Glutamatergic neuron (in vitro differentiated cells): ENCODE measurements around the gene RERGL. TPM values are rescaled to one million over a fixed set of nuclear protein-coding genes. Genes with fewer than 3 reads are reported as not detected.

Source experiments
- DNase-seq: peaks from one replicate; pipeline ENCODE4 v3.0.0; 2022
- H3K27ac Mint-ChIP-seq: one replicate; pipeline ENCODE4 v1.8.0; 2020; ENCODE audit warnings: mild to moderate bottlenecking, mixed read lengths, inconsistent platforms; ENCODE audit not compliant: unreplicated experiment
- H3K27me3 Mint-ChIP-seq: one replicate; pipeline ENCODE4 v1.8.0; 2020; ENCODE audit warnings: mild to moderate bottlenecking, moderate library complexity, mixed read lengths, inconsistent platforms; ENCODE audit not compliant: unreplicated experiment
- H3K36me3 Mint-ChIP-seq: one replicate; pipeline ENCODE4 v1.8.0; 2020; ENCODE audit warnings: mild to moderate bottlenecking, mixed read lengths, inconsistent platforms; ENCODE audit not compliant: unreplicated experiment
- H3K4me1 Mint-ChIP-seq: one replicate; pipeline ENCODE4 v1.8.0; 2020; ENCODE audit warnings: mild to moderate bottlenecking, low read depth, mixed read lengths, inconsistent platforms; ENCODE audit not compliant: unreplicated experiment
- H3K4me3 Mint-ChIP-seq: one replicate; pipeline ENCODE4 v1.8.0; 2020; ENCODE audit warnings: mild to moderate bottlenecking, mixed read lengths, inconsistent platforms; ENCODE audit not compliant: unreplicated experiment
- H3K9me3 Mint-ChIP-seq: one replicate; pipeline ENCODE4 v1.8.0; 2020; ENCODE audit warnings: mild to moderate bottlenecking, moderate library complexity, mixed read lengths, inconsistent platforms; ENCODE audit not compliant: unreplicated experiment
- CTCF ChIP-seq: fragments of 200-600 bp; sonication (generic); IDR thresholded peaks from one replicate; pipeline ENCODE4 v1.5.0; 2021; ENCODE audit not compliant: partially characterized antibody, unreplicated experiment
- long read RNA-seq: library from polyadenylated mRNA; unstranded; transcript quantifications from one replicate; pipeline ENCODE4 v2.0.0, GENCODE V29; 2020; ENCODE audit not compliant: unreplicated experiment
- total RNA-seq: library from RNA; stranded (reverse); fragmentation: NEBNext Ultra II Directional; extraction: Animal tissue kit (Norgen Biotek cat#: 25700); gene quantifications from one replicate; pipeline ENCODE4 v1.2.1, GENCODE V29; 2021; ENCODE audit not compliant: unreplicated experiment

The RERGL gene
- total RNA-seq: 0.44 TPM
- long read RNA-seq: 0 reads

GRCh38 chr12:18090093-18090492 is at the start of gene RERGL:
Gene RERGL, minus strand, starts transcription at chr12:18090193. Its CDS starts 53 bp downstream, at chr12:18090140.
- Mint-ChIP-seq H3K4me1 (no peaks in the 10 kb centered on the region), H3K4me3 (no peak within 1 kb of the TSS), H3K27ac (no peak within 1 kb of the TSS), H3K27me3 (no peaks in the 10 kb centered on the region), H3K9me3 (peaks cover 2% of the 10 kb centered on the region), H3K36me3 (no peaks in the 10 kb centered on the region)
- no peak for TF ChIP-seq CTCF
- no peak for DNase-seq

- TF ChIP-seq CTCF: no peak
- Mint-ChIP-seq H3K27ac (no peak overlapping the region), H3K9me3 (no peaks in the 10 kb centered on the region), H3K27me3 (no peaks in the 10 kb centered on the region), H3K36me3 (no peaks in the 10 kb centered on the region), H3K4me3 (no peak overlapping the region), H3K4me1 (no peaks in the 10 kb centered on the region)
- DNase-seq: no peak
These were observed 49.3 kb upstream of the RERGL start for GRCh38 chr12:18139254-18139653.

GRCh38 chr12:18135509-18135908 is 45.5 kb upstream of the RERGL start:
- H3K27ac Mint-ChIP-seq: no peak overlapping the region
- H3K9me3 Mint-ChIP-seq: no peaks in the 10 kb centered on the region
- DNase-seq: no peak
- no peak overlapping the region for H3K4me3 Mint-ChIP-seq
- no peak for TF ChIP-seq CTCF
- no peaks in the 10 kb centered on the region for H3K27me3 Mint-ChIP-seq
- H3K4me1 Mint-ChIP-seq: no peaks in the 10 kb centered on the region
- no peaks in the 10 kb centered on the region for H3K36me3 Mint-ChIP-seq

GRCh38 chr12:18135086-18135485 is 45.1 kb upstream of the RERGL start:
- Mint-ChIP-seq H3K9me3 (no peaks in the 10 kb centered on the region), H3K27me3 (no peaks in the 10 kb centered on the region), H3K4me1 (no peaks in the 10 kb centered on the region), H3K36me3 (no peaks in the 10 kb centered on the region), H3K4me3 (no peak overlapping the region), H3K27ac (no peak overlapping the region)
- no peak for TF ChIP-seq CTCF
- no peak for DNase-seq

- Mint-ChIP-seq H3K36me3 (peaks cover 11% of the 10 kb centered on the region), H3K27me3 (no peaks in the 10 kb centered on the region), H3K9me3 (peaks cover 2% of the 10 kb centered on the region), H3K4me1 (no peaks in the 10 kb centered on the region), H3K4me3 (no peak overlapping the region), H3K27ac (no peak overlapping the region)
- DNase-seq: no peak
- no peak for TF ChIP-seq CTCF
These were observed 40.9 kb upstream of the RERGL start for GRCh38 chr12:18130851-18131250.
